IMR-90 (cell line): Measurements from ENCODE around the gene ZNF285. TPM values are rescaled to one million over a fixed set of nuclear protein-coding genes. Genes with fewer than 3 reads are reported as not detected.

Experiments used
- ATAC-seq: fragments of 200-7000 bp; cut with Tn5 transposase; 2 replicates; pipeline ENCODE4 v1.9.1; 2020; ENCODE audit warnings: low read depth, mild to moderate bottlenecking, moderate library complexity
- BruUV-seq: library from RNA; stranded (reverse); fragments of 400-500 nt; replicated peaks from 2 replicates; lab custom pipeline; 2021; lab: Mats Ljungman, UMichigan
- CTCF ChIA-PET: fragments of 300-600 bp; formaldehyde crosslinking; extraction: SDS; loops from one replicate; lab custom pipeline; 2021; ENCODE audit warnings: antibody characterized with exemption; lab: Yijun Ruan, JAX
- POLR2A ChIA-PET: fragments of 300-600 bp; sonication (Branson Sonifier 250); formaldehyde crosslinking; loops from one replicate; lab custom pipeline; 2022; ENCODE audit warnings: antibody characterized with exemption; ENCODE audit not compliant: unreplicated experiment; lab: Charles Lee
- DNase-seq: peaks from one replicate; pipeline ENCODE4 v3.0.0; 2013
- H2AFZ ChIP-seq: replicated peaks from 2 replicates; pipeline ENCODE3; 2013; ENCODE audit warnings: low read length, mild to moderate bottlenecking; ENCODE audit not compliant: poor library complexity
- H2AK5ac ChIP-seq: 2 replicates; pipeline ENCODE4 v1.6.1; 2013; ENCODE audit warnings: low read depth, low read length, inconsistent platforms
- H2AK9ac ChIP-seq: replicated peaks from 2 replicates; pipeline ENCODE3; 2013; ENCODE audit warnings: mild to moderate bottlenecking, low read depth, low read length, moderate library complexity; ENCODE audit not compliant: poor library complexity
- H2BK120ac ChIP-seq: 2 replicates; pipeline ENCODE4 v1.6.1; 2013; ENCODE audit warnings: low read depth, low read length, inconsistent platforms
- H2BK15ac ChIP-seq: 3 replicates; pipeline ENCODE4 v1.6.1; 2013; ENCODE audit warnings: low read depth, low read length, inconsistent platforms
- H2BK20ac ChIP-seq: 2 replicates; pipeline ENCODE4 v1.6.1; 2013; ENCODE audit warnings: low read depth, mild to moderate bottlenecking, inconsistent platforms, low read length, moderate library complexity
- H2BK5ac ChIP-seq: 2 replicates; pipeline ENCODE4 v1.6.1; 2013; ENCODE audit warnings: mild to moderate bottlenecking, low read depth, low read length, inconsistent platforms; ENCODE audit not compliant: poor library complexity, severe bottlenecking
- H3K14ac ChIP-seq: replicated peaks from 2 replicates; pipeline ENCODE4 v1.6.1; 2013; ENCODE audit warnings: low read depth, low read length, inconsistent platforms
- H3K18ac ChIP-seq: 2 replicates; pipeline ENCODE4 v1.6.1; 2013; ENCODE audit warnings: low read depth, low read length, control low read depth
- H3K23ac ChIP-seq: 2 replicates; pipeline ENCODE4 v1.6.1; 2013; ENCODE audit warnings: low read depth, low read length, inconsistent platforms
- H3K27ac ChIP-seq: 2 replicates; pipeline ENCODE4 v1.5.1; 2013; ENCODE audit warnings: mild to moderate bottlenecking, control low read depth, low read length; ENCODE audit not compliant: insufficient read depth
- H3K27me3 ChIP-seq: 2 replicates; pipeline ENCODE4 v1.6.1; 2013; ENCODE audit warnings: low read length; ENCODE audit not compliant: control insufficient read depth, insufficient read depth
- H3K36me3 ChIP-seq: 2 replicates; pipeline ENCODE4 v1.6.1; 2013; ENCODE audit warnings: low read length, mixed read lengths; ENCODE audit not compliant: control insufficient read depth, insufficient read depth
- H3K4ac ChIP-seq: 2 replicates; pipeline ENCODE4 v1.6.1; 2013; ENCODE audit warnings: low read depth, low read length, inconsistent platforms
- H3K4me1 ChIP-seq: 2 replicates; pipeline ENCODE4 v1.6.1; 2013; ENCODE audit warnings: low read length, mixed read lengths; ENCODE audit not compliant: control insufficient read depth, insufficient read depth
- H3K4me2 ChIP-seq: 2 replicates; pipeline ENCODE4 v1.6.1; 2013; ENCODE audit warnings: low read depth, mild to moderate bottlenecking, control low read depth, low read length, moderate library complexity
- H3K4me3 ChIP-seq: 2 replicates; pipeline ENCODE4 v1.5.1; 2013; ENCODE audit warnings: low read depth, mild to moderate bottlenecking, control low read depth, low read length, moderate library complexity; ENCODE audit not compliant: insufficient read depth
- H3K56ac ChIP-seq: 2 replicates; pipeline ENCODE4 v1.6.1; 2013; ENCODE audit warnings: low read length, inconsistent platforms; ENCODE audit not compliant: insufficient read depth; ENCODE audit errors: extremely low read depth
- H3K79me1 ChIP-seq, 2 experiments: 2 replicates each; pipeline ENCODE4 v1.6.1; 2013; ENCODE audit warnings: low read length in 2 of 2, inconsistent platforms in 1 of 2, low read depth in 1 of 2
- H3K9ac ChIP-seq: 2 replicates; pipeline ENCODE4 v1.6.1; 2013; ENCODE audit warnings: low read depth, low read length, control low read depth
- H3K9me1 ChIP-seq: 2 replicates; pipeline ENCODE4 v1.6.1; 2013; ENCODE audit warnings: low read length, inconsistent platforms; ENCODE audit not compliant: insufficient read depth
- H3K9me3 ChIP-seq: 2 replicates; pipeline ENCODE4 v1.6.1; 2013; ENCODE audit warnings: low read length; ENCODE audit not compliant: control insufficient read depth, insufficient read depth
- H4K20me1 ChIP-seq: 2 replicates; pipeline ENCODE4 v1.6.1; 2013; ENCODE audit warnings: low read length, inconsistent platforms; ENCODE audit not compliant: insufficient read depth
- H4K5ac ChIP-seq: 2 replicates; pipeline ENCODE4 v1.6.1; 2013; ENCODE audit warnings: mild to moderate bottlenecking, low read depth, low read length, control low read depth
- H4K8ac ChIP-seq, 2 experiments: 2 replicates each; pipeline ENCODE4 v1.6.1; 2013; ENCODE audit warnings: low read depth in 2 of 2, low read length in 2 of 2, control low read depth in 1 of 2, inconsistent platforms in 1 of 2
- H4K91ac ChIP-seq: 2 replicates; pipeline ENCODE4 v1.6.1; 2013; ENCODE audit warnings: low read depth, low read length, inconsistent platforms; ENCODE audit not compliant: insufficient read depth
- BHLHE40 ChIP-seq: fragments of 150-350 bp; IDR thresholded peaks from 2 replicates; pipeline ENCODE4 v1.6.1; 2016; ENCODE audit warnings: mild to moderate bottlenecking, low read depth, low read length
- CEBPB ChIP-seq: IDR thresholded peaks from 2 replicates; pipeline ENCODE4 v1.6.1; 2012; ENCODE audit warnings: low read depth, low read length, improper control_type of control experiment
- CHD1 ChIP-seq: IDR thresholded peaks from 2 replicates; pipeline ENCODE4 v1.6.1; 2012; ENCODE audit warnings: low read depth, low read length, improper control_type of control experiment
- ELK1 ChIP-seq: fragments of 150-350 bp; IDR thresholded peaks from 2 replicates; pipeline ENCODE4 v1.6.1; 2016; ENCODE audit warnings: low read depth, mild to moderate bottlenecking, low read length, moderate library complexity, borderline replicate concordance
- FOS ChIP-seq: fragments of 150-350 bp; IDR thresholded peaks from 2 replicates; pipeline ENCODE4 v1.6.1; 2016; ENCODE audit warnings: low read depth, low read length
- MAFK ChIP-seq: IDR thresholded peaks from 2 replicates; pipeline ENCODE4 v1.6.1; 2012; ENCODE audit warnings: low read depth, low read length, improper control_type of control experiment
- MAZ ChIP-seq: IDR thresholded peaks from 2 replicates; pipeline ENCODE4 v1.6.1; 2012; ENCODE audit warnings: low read depth, mild to moderate bottlenecking, low read length, improper control_type of control experiment, moderate library complexity, borderline replicate concordance
- MXI1 ChIP-seq: IDR thresholded peaks from 2 replicates; pipeline ENCODE4 v1.6.1; 2012; ENCODE audit warnings: low read depth, mild to moderate bottlenecking, low read length, moderate library complexity, borderline replicate concordance
- NFE2L2 ChIP-seq: fragments of 150-350 bp; IDR thresholded peaks from 2 replicates; pipeline ENCODE4 v1.6.1; 2016; ENCODE audit warnings: low read depth, mild to moderate bottlenecking, low read length
- POLR2A ChIP-seq: IDR thresholded peaks from 2 replicates; pipeline ENCODE4 v1.6.1; 2012; ENCODE audit warnings: mild to moderate bottlenecking, low read depth, low read length
- RAD21 ChIP-seq: IDR thresholded peaks from 2 replicates; pipeline ENCODE4 v1.6.1; 2012; ENCODE audit warnings: low read length, improper control_type of control experiment
- RCOR1 ChIP-seq: IDR thresholded peaks from 2 replicates; pipeline ENCODE4 v1.6.1; 2012; ENCODE audit warnings: mild to moderate bottlenecking, low read length, improper control_type of control experiment; ENCODE audit not compliant: insufficient replicate concordance
- RFX5 ChIP-seq: IDR thresholded peaks from 2 replicates; pipeline ENCODE4 v1.8.0; 2012; ENCODE audit warnings: low read depth, mild to moderate bottlenecking, low read length, moderate library complexity
- SMC3 ChIP-seq: fragments of 150-350 bp; IDR thresholded peaks from 2 replicates; pipeline ENCODE4 v1.6.1; 2016; ENCODE audit warnings: low read depth, mild to moderate bottlenecking, antibody characterized with exemption, low read length, moderate library complexity
- WGBS, 2 experiments: methylation state at CpG; one replicate each; pipeline versions ENCODE4 v1.1.5 to v1.1.7; 2013; ENCODE audit warnings: missing lambda C conversion rate in 2 of 2; ENCODE audit not compliant: insufficient read length in 1 of 2; ENCODE audit errors: extremely low coverage in 2 of 2; 5-methylcytosine and 5-hydroxymethylcytosine counted together
- dilution Hi-C: fragments of 300-500 bp; cut with HindIII; formaldehyde crosslinking; loops from one replicate; pipeline ENCODE4 v1.14.3; 2018; ENCODE audit warnings: low sequenced_read_pairs; ENCODE audit not compliant: unreplicated experiment
- in situ Hi-C: fragments of 300-500 bp; cut with MboI; formaldehyde crosslinking; loops from 3 replicates; pipeline ENCODE4 v1.14.3; 2019; ENCODE audit warnings: low sequenced_read_pairs, inconsistent platforms, mixed read lengths
- intact Hi-C: fragments of 100-400 bp; cut with micrococcal nuclease; formaldehyde crosslinking; loops from 2 replicates; pipeline ENCODE4 v1.10.0; 2022
- polyA plus RNA-seq, 3 experiments: library from polyadenylated mRNA; depleted of rRNA; stranded (reverse); fragments of >200 nt; gene quantifications; 2 replicates each; pipeline ENCODE4 v1.2.3, GENCODE V29; 2012; ENCODE audit warnings: low replicate concordance in 1 of 3
- total RNA-seq: library from RNA; depleted of rRNA; stranded (reverse); fragments of >200 nt; gene quantifications from 2 replicates; pipeline ENCODE4 v1.2.3, GENCODE V29; 2012
- TF ChIP-seq, protein P1 (sequence below): conservative IDR thresholded peaks from 2 replicates; pipeline ENCODE4 v1.5.1; 2012; ENCODE audit warnings: mild to moderate bottlenecking, low read depth, low read length, improper control_type of control experiment
- TF ChIP-seq, protein P2 (sequence below): fragments of 150-350 bp; IDR thresholded peaks from 2 replicates; pipeline ENCODE4 v1.6.1; 2017; ENCODE audit warnings: mild to moderate bottlenecking, antibody characterized with exemption, low read length, low read depth

Gene ZNF285
- total and polyA plus RNA-seq, 2 of the 4 experiments (the other 2 are of a cell fraction): 1.4 to 5.9 TPM

- DNase-seq (no peak), ATAC-seq (no peak)
- TF ChIP-seq MXI1 (no peak), POLR2A (no peak), RCOR1 (no peak), FOS (no peak), NFE2L2 (no peak), RAD21 (no peak), RFX5 (no peak), BHLHE40 (no peak), MAFK (no peak), MAZ (no peak), SMC3 (no peak), ELK1 (no peak), CEBPB (no peak), CHD1 (no peak)
- TF ChIP-seq, protein P1, sequence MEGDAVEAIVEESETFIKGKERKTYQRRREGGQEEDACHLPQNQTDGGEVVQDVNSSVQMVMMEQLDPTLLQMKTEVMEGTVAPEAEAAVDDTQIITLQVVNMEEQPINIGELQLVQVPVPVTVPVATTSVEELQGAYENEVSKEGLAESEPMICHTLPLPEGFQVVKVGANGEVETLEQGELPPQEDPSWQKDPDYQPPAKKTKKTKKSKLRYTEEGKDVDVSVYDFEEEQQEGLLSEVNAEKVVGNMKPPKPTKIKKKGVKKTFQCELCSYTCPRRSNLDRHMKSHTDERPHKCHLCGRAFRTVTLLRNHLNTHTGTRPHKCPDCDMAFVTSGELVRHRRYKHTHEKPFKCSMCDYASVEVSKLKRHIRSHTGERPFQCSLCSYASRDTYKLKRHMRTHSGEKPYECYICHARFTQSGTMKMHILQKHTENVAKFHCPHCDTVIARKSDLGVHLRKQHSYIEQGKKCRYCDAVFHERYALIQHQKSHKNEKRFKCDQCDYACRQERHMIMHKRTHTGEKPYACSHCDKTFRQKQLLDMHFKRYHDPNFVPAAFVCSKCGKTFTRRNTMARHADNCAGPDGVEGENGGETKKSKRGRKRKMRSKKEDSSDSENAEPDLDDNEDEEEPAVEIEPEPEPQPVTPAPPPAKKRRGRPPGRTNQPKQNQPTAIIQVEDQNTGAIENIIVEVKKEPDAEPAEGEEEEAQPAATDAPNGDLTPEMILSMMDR: no peak
- TF ChIP-seq, protein P2, sequence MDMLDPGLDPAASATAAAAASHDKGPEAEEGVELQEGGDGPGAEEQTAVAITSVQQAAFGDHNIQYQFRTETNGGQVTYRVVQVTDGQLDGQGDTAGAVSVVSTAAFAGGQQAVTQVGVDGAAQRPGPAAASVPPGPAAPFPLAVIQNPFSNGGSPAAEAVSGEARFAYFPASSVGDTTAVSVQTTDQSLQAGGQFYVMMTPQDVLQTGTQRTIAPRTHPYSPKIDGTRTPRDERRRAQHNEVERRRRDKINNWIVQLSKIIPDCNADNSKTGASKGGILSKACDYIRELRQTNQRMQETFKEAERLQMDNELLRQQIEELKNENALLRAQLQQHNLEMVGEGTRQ: no peak
- H3K36me3 ChIP-seq: 0 out of 2 replicates have a peak, but pooled peaks cover 2% of the 10 kb centered on the region
- H3K56ac ChIP-seq: no peak overlapping the region
- H3K9me3 ChIP-seq: peaks cover 7% of the 10 kb centered on the region
- H3K14ac ChIP-seq: no peak overlapping the region
- no peak overlapping the region for H3K9ac ChIP-seq
- H2AK5ac ChIP-seq: no peak overlapping the region
- H2BK120ac ChIP-seq: no peak overlapping the region
- H3K9me1 ChIP-seq: no peaks in the 10 kb centered on the region
- no peak overlapping the region for H2AK9ac ChIP-seq
- H3K79me1 ChIP-seq: peaks cover 19 to 27% of the 10 kb centered on the region in 2 experiments
- H4K20me1 ChIP-seq: no peaks in the 10 kb centered on the region
- no peak overlapping the region for H3K23ac ChIP-seq
- dilution Hi-C loops: no loop called here
- CTCF ChIA-PET: interaction anchor here (0.6 kb wide), 1 partner anchor 264 kb away, joined by 4 read pairs; no protein-coding TSS in a partner anchor
- H4K5ac ChIP-seq: no peak overlapping the region
- no peak overlapping the region for H4K91ac ChIP-seq
- no peak overlapping the region for H2BK15ac ChIP-seq
- WGBS, 2 experiments: 100% methylated on average over 1 of the region's 4 CpGs; no CpG with 5 or more reads in 1 of the 2 experiments
- H3K18ac ChIP-seq: no peak overlapping the region
- H3K27ac ChIP-seq: no peak overlapping the region
- no peaks in the 10 kb centered on the region for H3K27me3 ChIP-seq
- POLR2A ChIA-PET: no interaction called here
- no peak overlapping the region for H2BK20ac ChIP-seq
- no peak overlapping the region for H2BK5ac ChIP-seq
- BruUV-seq: no TSS peak
- H2AFZ ChIP-seq: no peak overlapping the region
- H4K8ac ChIP-seq: no peak overlapping the region
- intact Hi-C loops: no loop called here
- no peak overlapping the region for H3K4ac ChIP-seq
- H3K4me3 ChIP-seq: no peak overlapping the region
- H3K4me1 ChIP-seq: no peaks in the 10 kb centered on the region
- in situ Hi-C loops: no loop called here
- H3K4me2 ChIP-seq: no peak overlapping the region
These were observed 54.9 kb downstream of the ZNF285 start for GRCh38 chr19:44346556-44346955.
